ENCODE results near the gene MRPS18A.

GRCh38 chr6:43669050-43669921 is 18.3 kb downstream of the MRPS18A start:
- no peak for TF ChIP-seq CTCF (IDR thresholded peaks at IDR 0.05)
- peak in 1 of 2 donors; percentile 2 for TF ChIP-seq POLR2A (IDR thresholded peaks at IDR 0.05)
